ENCODE measurements around the gene CELF2.
"Not testable (repeated sequence)": the region's sequence is repeated elsewhere in the genome, so short reads cannot be mapped to it uniquely, and the experiment has no call there.

Gene CELF2

DNA sequence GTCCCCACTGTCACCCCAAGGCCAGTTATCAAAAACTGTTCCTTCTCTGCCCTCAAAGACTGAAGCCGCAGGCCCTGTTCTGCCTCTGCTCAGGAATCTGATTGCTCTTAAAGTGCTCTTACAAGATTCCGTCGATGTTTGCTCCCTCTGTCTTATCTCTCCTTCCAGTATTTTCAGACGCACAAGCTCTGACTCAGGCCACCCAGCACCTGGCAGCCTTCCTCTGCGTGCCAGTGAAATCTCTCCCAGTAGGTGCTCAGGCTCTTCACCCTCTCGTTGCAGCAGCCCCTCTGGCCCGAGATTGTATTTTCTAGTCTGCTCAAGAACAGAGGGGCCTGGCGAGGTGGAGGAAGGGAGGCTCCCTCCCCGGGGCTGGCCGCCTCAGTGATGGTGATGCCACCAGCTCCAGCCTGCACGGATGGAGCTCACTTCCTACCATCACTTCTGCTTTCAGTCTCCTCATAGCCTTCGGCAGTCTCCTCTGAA is 317.5 kb downstream of the CELF2 start:
- DNase-seq: no peak

- no peak for DNase-seq
Observed at GRCh38 chr10:11335881-11336430, 318.3 kb downstream of the CELF2 start.

DNA sequence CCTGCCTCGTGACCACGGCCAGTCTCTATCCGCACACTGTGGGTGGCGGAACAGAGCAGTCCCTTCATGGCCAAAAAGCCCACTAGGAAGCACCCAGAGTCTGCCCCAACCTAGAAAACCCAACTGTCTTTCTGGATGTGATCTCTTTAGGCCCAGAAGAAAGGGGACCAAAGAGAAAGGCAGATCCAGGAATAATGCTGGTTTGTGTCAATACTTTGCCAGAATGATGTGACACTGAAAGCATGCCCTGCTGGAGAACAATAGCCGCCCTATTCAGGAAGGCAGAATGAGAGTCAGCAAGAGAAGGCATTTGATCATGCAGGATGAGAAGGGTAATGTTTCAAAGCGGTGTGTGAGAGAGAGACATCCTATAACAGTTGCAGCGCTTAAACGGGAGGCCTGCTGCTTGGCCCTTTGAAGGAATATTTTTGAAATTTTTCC is 319.1 kb downstream of the CELF2 start:
- peak; percentile 66 for DNase-seq

- no peak for DNase-seq
Observed at GRCh38 chr10:11337516-11337915, 319.8 kb downstream of the CELF2 start.

GRCh38 chr10:11338160-11338844 is 320.6 kb downstream of the CELF2 start:
- DNase-seq: no peak

GRCh38 chr10:11339013-11339412 is 321.3 kb downstream of the CELF2 start:
- DNase-seq: no peak

GRCh38 chr10:11339660-11340059 is 322.0 kb downstream of the CELF2 start:
- no peak for DNase-seq

GRCh38 chr10:11341283-11341960 is 323.8 kb downstream of the CELF2 start:
- no peak for DNase-seq

DNA sequence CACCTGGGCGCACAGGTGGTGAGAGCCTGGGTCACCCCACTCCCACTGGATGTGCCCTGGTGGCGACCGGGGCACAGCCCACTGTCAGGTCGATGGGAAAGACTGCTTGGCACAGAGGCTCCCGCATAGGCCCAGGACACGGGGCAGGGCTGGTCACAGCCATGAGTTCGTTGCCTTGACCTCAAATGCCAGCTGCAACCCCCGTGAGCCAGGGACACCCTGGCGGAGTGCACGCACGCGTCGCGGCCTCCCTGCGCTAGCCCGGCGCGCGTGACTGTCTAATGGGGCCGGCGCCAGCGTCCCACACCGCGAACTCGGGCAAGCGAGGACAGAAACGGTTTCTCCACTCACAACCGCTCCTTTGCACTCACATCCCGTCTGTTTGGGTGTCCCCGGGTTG is 326.4 kb downstream of the CELF2 start:
- DNase-seq: no peak

DNA sequence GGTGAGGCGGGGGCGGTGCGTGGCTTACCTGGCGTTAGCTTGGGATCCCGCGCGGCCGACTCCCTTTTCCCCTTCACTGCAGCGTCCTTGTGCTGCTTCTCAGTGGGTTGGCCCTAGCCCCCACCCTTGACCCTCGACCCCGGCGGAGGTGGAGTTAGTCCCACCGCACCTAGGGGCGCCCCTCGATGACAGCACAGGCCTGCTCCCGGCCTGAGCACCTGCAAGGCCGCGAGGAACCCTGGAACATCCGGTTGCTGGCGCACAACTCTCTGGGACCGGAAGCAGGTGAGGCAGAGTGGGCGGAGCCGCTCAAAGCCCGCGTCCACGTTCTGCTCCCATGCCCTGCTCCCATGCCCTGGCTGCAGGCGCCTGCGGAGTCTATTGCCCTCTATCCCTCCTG is 326.9 kb downstream of the CELF2 start:
- DNase-seq: no peak

DNA sequence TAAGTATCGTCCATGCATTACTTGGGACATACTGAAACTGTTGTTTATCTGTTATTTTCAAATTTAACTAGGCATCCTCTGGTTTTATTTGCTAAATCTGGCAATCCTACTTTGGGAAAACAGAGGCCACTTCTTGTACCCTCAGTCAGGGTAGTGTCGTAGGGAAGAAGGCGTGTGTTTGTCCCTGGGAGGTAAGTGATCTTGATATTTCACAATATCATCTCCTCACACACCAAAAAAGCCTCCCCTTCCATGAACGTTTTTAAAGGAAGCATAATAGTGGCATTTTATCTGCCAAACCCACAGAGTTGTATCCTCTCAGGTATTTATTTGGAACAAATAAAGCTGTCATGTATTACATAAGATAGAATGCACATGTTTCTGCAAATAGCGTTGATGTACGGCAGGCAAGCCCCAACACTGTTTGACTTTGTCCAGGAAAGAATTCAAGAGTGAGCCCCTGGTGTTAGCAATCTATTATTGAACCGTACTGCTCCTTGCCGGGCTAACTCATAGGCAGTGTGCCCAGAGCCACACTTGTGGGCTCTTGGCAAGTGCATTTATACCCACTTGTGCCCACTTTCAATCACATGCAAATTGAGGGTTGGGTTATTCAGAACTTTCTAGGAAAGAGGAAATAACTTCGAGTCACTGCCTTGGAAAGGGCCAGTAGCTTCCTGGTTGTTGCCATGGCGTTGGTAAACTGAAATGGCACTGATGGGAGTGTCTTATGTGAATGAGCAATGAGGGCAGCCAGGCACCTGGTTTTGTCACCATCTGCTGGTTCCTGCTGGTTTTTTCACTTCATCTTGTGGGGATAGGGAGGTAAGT is 327.8 kb downstream of the CELF2 start:
- no peak for DNase-seq

DNA sequence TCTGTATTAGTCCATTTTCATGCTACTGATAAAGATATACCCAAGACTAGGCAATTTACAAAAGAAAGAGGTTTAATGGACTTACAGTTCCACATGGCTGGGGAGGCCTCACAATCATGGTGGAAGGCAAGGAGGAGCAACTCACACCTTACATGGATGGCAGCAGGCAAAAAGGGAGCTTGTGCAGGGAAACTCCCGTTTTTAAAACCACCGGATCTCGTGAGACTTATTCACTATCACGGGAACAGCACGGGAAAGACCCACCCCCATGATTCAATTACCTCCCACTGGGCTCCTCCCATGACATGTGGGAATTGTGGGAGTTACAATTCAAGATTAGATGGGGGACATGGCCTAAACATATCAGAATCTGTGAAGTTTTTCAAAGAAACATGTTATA is 329.9 kb downstream of the CELF2 start:
- not testable (repeated sequence) for DNase-seq

DNA sequence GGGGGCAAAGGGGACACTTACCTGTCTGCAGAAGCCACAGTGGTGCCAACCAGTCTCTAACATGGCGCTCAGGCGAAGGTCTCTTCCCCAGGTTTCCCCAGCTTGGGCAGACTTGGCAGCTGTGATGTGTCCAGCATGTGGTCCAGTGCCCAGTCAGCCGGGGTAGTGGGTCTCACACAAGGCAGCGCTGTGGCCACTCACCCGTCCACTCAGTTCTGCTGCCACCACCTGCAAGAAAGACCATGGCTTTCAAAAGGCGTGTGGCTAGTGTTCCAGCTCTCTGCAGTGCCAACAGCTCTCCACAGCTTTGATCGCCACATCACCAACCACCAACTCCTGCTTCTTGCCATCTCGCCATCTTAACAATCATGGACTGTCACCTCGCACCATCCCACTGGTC is 334.1 kb downstream of the CELF2 start:
- no peak for DNase-seq

- DNase-seq: no peak
Observed at GRCh38 chr10:11353006-11353896, 335.6 kb downstream of the CELF2 start.

- DNase-seq: no peak
Observed at GRCh38 chr10:11354823-11355222, 337.2 kb downstream of the CELF2 start.

DNA sequence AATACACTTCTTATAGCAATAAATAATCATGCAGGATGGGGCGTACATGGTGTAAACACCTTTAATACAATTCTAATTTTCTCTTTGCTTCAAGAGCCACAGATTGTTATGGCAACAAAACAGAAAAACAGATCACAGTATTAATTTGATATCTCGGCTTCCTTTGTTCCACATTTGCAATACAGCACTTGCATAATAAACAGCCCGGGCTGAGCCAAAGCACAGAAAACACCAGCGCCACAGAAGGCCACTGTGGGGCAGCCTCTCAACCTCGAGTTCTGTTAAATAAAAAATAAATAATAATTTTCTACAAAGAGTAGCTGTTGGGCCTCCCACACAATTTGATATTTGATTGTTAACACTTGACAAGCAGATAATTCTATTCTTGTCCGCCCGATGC is 337.9 kb downstream of the CELF2 start:
- no peak for DNase-seq

DNA sequence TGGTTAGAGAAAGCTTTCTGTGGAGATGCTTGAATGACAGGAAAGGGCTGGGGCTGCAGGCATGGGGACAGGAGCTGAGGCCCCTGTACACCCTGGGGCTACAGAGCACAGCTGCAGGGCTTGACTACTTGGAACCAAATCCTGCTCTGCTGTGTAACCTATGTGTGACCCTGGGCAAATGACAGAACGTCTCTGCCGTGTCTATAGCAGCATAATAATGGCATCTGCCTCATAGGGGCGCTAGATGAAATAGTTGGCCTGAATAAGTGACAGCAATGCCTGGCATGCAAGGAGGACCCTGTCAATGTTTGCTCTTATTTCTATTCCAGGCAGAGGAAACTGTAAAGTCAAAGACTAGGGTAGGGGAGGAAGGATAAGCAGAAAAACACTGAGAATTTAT is 339.8 kb downstream of the CELF2 start:
- no peak for DNase-seq

DNA sequence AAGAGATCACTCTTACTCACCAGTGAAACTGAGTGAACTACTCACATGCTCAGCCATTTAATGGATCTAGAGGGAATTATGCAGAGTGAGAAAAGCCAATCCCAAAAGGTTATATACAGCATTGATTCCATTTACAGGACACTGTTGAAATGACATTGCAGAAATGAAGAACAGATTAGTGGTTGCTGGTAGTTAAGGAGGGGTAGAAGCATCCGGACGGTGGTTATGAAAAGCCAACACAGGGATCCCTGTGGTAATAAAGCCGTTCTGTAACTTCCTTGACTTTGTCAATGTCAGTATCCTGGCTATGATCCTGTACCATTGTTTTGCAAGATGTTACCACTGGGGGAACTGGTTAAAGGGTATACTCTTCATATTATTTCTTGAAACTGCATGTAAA is 340.3 kb downstream of the CELF2 start:
- DNase-seq: no peak

DNA sequence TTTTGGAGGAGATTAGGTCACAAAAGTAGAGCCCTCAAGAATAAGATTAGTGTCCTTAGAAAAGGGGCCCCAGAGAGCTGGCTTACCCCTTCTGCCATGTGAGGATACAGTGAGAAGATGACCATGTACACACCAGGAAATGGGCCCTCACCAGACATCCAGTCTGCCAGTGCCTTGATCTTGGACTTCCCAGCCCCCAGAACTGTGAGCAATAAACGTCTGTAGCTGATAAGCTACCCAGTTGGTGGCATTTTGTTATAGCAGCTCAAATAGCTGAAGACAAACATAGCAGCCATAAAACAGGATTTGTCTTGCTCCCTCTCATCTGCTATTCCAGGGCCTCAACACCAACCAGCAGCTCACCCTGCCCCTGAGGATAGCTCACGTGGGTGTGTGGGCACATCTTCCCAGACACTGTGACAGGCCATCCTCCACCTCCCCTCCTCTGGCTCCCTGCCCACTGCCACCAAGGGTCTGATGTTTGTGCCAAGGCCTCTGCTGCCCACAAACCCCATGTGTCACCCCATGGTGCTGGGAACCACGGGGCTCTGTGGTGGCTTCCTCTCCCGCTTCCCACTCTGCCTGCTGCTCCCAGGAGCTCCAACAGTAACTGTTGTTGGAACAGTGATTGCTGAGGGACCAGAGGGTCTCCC is 341.4 kb downstream of the CELF2 start:
- DNase-seq: no peak

DNA sequence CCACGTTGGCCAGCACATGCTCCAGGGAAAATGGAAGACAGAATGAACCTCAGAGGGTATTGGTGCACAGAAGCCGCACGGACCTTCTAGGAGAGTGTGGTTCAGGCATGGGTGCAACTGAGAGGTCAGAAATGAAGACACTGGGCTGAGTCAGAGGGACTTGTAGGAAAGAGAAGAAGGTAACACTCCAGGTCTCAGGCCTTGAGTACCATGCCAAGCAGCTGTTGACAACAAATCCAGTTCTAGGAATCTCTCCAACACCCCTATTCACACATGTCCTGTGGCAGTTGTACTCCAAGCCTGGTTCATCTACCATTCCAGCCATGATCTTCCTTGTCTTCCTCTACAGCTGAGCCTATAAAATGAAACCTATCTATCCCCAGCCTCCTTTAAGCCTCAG is 342.2 kb downstream of the CELF2 start:
- DNase-seq: no peak

DNA sequence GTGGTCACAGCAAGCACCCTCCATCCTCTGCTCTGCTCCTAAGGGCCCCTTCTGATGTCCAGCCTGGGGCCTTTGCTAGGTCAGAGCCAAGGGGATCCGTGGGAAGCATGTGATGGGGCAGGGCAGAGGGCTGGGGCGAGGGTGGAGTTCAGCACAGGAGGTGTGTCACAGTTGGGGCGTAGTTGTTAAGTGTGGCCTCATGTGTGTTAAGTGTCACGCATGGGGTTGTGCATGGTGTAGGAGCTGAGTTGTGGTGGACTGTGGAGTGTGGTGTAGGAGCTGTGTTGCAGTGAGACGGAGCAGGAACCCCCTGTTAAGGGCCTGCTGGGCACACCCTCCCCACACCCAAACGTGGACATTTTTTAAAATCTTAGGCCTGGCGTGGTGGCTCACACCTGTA is 345.8 kb downstream of the CELF2 start:
- DNase-seq: no peak

DNA sequence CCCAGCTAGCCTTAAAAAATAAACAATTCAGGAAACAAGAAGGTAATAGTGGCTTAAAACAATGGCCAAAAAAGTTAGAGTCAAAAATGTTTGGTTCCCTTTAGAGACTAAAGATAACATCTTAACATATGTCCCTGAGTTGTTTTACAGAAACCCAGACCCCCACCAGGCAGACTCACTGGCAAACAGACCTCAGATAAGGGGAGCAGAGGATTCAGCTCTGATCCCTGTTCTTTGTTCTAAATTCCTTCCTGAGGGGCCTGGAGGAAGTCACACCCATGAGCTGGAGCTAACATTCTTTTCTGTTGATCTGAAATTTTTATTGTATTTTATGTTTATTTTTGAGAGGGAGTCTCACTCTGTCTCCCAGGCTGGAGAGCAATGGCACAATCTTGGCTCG is 346.6 kb downstream of the CELF2 start:
- DNase-seq: no peak

Measured in midbrain (tissue), 1 donor.